ENCODE measurements around the gene SYNJ2. TPM values are rescaled to one million over a fixed set of nuclear protein-coding genes. Genes with fewer than 3 reads are reported as not detected.

SYNJ2 gene
- total RNA-seq, 1 experiment from 2014 or later, result 24.5 TPM

DNA sequence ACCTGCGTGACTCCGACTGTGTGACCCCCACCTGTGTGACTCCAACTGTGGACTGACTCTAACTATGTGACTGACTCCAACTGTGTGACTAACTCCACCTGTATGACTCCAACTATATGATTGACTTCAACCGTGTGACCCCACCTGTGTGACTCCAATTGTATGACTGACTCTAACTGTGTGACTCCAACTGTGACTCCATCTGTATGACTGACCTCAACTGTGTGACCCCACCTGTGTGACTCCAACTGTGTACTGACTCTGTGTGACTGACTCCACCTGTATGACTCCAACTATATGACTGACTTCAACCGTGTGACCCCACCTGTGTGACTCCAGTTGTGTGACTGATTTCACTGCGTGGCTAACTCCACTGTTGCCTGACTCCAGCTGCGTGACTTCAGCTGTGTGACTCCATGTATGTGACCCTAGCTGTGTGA, 38.6 kb downstream of the SYNJ2 start:
- Histone ChIP-seq H3K56ac (ENCODE audit: insufficient read length, low read depth, low read length) (no peak overlapping the region), H3K4me1 (ENCODE audit: insufficient read depth, low read length) (no peaks in the 10 kb centered on the region), H3K23ac (ENCODE audit: insufficient read length, low read depth, low read length) (no peak overlapping the region), H3K27ac (ENCODE audit: insufficient read length, low read depth, low read length) (no peak overlapping the region), H2BK20ac (ENCODE audit: low read depth, low read length, poor library complexity, severe bottlenecking) (no peak overlapping the region), H2BK120ac (ENCODE audit: low read depth, low read length, poor library complexity, severe bottlenecking) (no peak overlapping the region), H3K18ac (ENCODE audit: insufficient read length, low read depth, low read length) (no peak overlapping the region), H3K4me2 (ENCODE audit: insufficient read depth, insufficient read length, low read length) (no peak overlapping the region), H4K91ac (ENCODE audit: insufficient read length, low read depth, low read length) (no peak overlapping the region), H4K5ac (ENCODE audit: insufficient read length, low read depth, low read length) (no peak overlapping the region), H3K27me3 (ENCODE audit: insufficient read depth, low read length) (no peaks in the 10 kb centered on the region), H3T11ph (ENCODE audit: low read length) (no peak overlapping the region), H2AK5ac (ENCODE audit: insufficient read length, low read length) (no peak overlapping the region), H3K79me2 (ENCODE audit: insufficient read depth, low read length) (no peaks in the 10 kb centered on the region), H3K14ac (ENCODE audit: insufficient read depth, low read length) (no peak overlapping the region), H4K20me1 (ENCODE audit: control insufficient read depth, insufficient read depth, insufficient read length) (no peaks in the 10 kb centered on the region), H3K4ac (ENCODE audit: low read depth, low read length) (no peak overlapping the region), H2BK5ac (ENCODE audit: insufficient read length, low read length) (no peak overlapping the region), H3K9me3 (ENCODE audit: control insufficient read depth, low read depth, low read length) (no peaks in the 10 kb centered on the region), H4K8ac (replicated peaks; ENCODE audit: insufficient read length, low read depth, low read length) (no peak overlapping the region), H2BK12ac (ENCODE audit: insufficient read length, low read depth, low read length) (no peak overlapping the region), H2BK15ac (ENCODE audit: low read depth, low read length) (no peak overlapping the region), H2AFZ (ENCODE audit: low read length) (no peak overlapping the region), H3K23me2 (ENCODE audit: insufficient read length, low read depth, low read length, poor library complexity, severe bottlenecking) (no peaks in the 10 kb centered on the region), H3K9ac (ENCODE audit: extremely low read depth, insufficient read length, low read length) (no peak overlapping the region), H3K79me1 (ENCODE audit: insufficient read depth, low read depth, low read length, poor library complexity, severe bottlenecking) (no peaks in the 10 kb centered on the region)
- TF ChIP-seq, protein P1, sequence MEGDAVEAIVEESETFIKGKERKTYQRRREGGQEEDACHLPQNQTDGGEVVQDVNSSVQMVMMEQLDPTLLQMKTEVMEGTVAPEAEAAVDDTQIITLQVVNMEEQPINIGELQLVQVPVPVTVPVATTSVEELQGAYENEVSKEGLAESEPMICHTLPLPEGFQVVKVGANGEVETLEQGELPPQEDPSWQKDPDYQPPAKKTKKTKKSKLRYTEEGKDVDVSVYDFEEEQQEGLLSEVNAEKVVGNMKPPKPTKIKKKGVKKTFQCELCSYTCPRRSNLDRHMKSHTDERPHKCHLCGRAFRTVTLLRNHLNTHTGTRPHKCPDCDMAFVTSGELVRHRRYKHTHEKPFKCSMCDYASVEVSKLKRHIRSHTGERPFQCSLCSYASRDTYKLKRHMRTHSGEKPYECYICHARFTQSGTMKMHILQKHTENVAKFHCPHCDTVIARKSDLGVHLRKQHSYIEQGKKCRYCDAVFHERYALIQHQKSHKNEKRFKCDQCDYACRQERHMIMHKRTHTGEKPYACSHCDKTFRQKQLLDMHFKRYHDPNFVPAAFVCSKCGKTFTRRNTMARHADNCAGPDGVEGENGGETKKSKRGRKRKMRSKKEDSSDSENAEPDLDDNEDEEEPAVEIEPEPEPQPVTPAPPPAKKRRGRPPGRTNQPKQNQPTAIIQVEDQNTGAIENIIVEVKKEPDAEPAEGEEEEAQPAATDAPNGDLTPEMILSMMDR (conservative IDR thresholded peaks at IDR 0.05), result no peak
- Mint-ChIP-seq H3K36me3 (ENCODE audit: insufficient read depth in 1 of 3, low read depth in 3 of 3) (peaks cover 8 to 13% (median 9%) of the 10 kb centered on the region in 3 experiments; a peak in 6 of 7 replicates), H3K27me3 (ENCODE audit: low read depth) (no peaks in the 10 kb centered on the region), H3K4me1 (peaks cover 7 to 11% of the 10 kb centered on the region in 2 experiments), H3K4me3 (no peak overlapping the region), H3K9me3 (no peaks in the 10 kb centered on the region), H3K27ac (peak overlapping the region in 2 of 3 experiments; percentile 9 to 74; a peak in 4 of 7 replicates)
- no peak for DNase-seq
- WGBS (ENCODE audit: extremely low coverage, insufficient read length, low lambda C conversion rate), result no CpG with 5 or more reads among the region's 6 CpGs
